ENCODE results near the gene MRGPRE.

GRCh38 chr11:3234846-3235245 lies 2.6 kb upstream of the MRGPRE start:
- TF ChIP-seq NFIC (IDR thresholded peaks at IDR 0.05) (no peak), FOXM1 (IDR thresholded peaks at IDR 0.05; ENCODE audit: borderline replicate concordance, low read depth) (no peak), TCF12 (IDR thresholded peaks at IDR 0.05; ENCODE audit: low read depth) (no peak), RAD21 (IDR thresholded peaks at IDR 0.05; ENCODE audit: low read depth) (no peak), REST (IDR thresholded peaks at IDR 0.05; ENCODE audit: low read depth) (no peak), MAX (IDR thresholded peaks at IDR 0.05) (no peak), EP300 (IDR thresholded peaks at IDR 0.05; ENCODE audit: borderline replicate concordance) (no peak), TAF1 (IDR thresholded peaks at IDR 0.05; ENCODE audit: low read depth) (no peak), CEBPB (IDR thresholded peaks at IDR 0.05) (no peak), EGR1 (IDR thresholded peaks at IDR 0.05) (no peak), YY1 (IDR thresholded peaks at IDR 0.05; ENCODE audit: low read depth) (no peak), ZBTB7A (IDR thresholded peaks at IDR 0.05; ENCODE audit: low read depth) (no peak), USF1 (IDR thresholded peaks at IDR 0.05) (no peak), TEAD4 (IDR thresholded peaks at IDR 0.05) (no peak)
